ENCODE data around the gene E2F2. TPM values are rescaled to one million over a fixed set of nuclear protein-coding genes. Genes with fewer than 3 reads are reported as not detected.

E2F2 gene
- total and polyA plus RNA-seq, 2 of the 4 experiments (the other 2 are of a cell fraction): 0.36 to 0.51 TPM

- peak overlapping the region; percentile 62 for H2AK5ac ChIP-seq (ENCODE audit: low read depth, low read length)
- H2AFZ ChIP-seq (replicated peaks; ENCODE audit: low read length, poor library complexity): no peak overlapping the region
- no peak overlapping the region for H4K8ac ChIP-seq (ENCODE audit: low read depth in 2 of 2, low read length in 2 of 2)
- H2BK15ac ChIP-seq (ENCODE audit: low read depth, low read length): peak overlapping the region; percentile 94; the same call in 2 of the 3 replicates
- H4K20me1 ChIP-seq (ENCODE audit: insufficient read depth, low read length): no peaks in the 10 kb centered on the region; the same call in 1 of the 2 replicates
- H3K23ac ChIP-seq (ENCODE audit: low read depth, low read length): no peak overlapping the region
- H2BK20ac ChIP-seq (ENCODE audit: low read depth, low read length): peak overlapping the region; percentile 70
- ATAC-seq (ENCODE audit: low read depth): no peak
- intact Hi-C loops (cut with micrococcal nuclease) (no loop called here), in situ Hi-C loops (cut with MboI; ENCODE audit: low sequenced_read_pairs) (no loop called here), dilution Hi-C loops (cut with HindIII; ENCODE audit: low sequenced_read_pairs, unreplicated experiment) (no loop called here)
- no peak overlapping the region for H4K5ac ChIP-seq (ENCODE audit: low read depth, low read length)
- H3K56ac ChIP-seq (ENCODE audit: extremely low read depth, insufficient read depth, low read length): no peak overlapping the region
- WGBS, 2 experiments (ENCODE audit: extremely low coverage in 2 of 2, insufficient read length in 1 of 2): no CpG with 5 or more reads among the region's 2 CpGs
- CTCF ChIA-PET: no interaction called here
- no TSS peak for BruUV-seq (replicated peaks)
- POLR2A ChIA-PET (ENCODE audit: unreplicated experiment): no interaction called here
- no peak overlapping the region for H3K4me2 ChIP-seq (ENCODE audit: low read depth, low read length)
- peaks cover 20% of the 10 kb centered on the region for H3K4me1 ChIP-seq (ENCODE audit: control insufficient read depth, insufficient read depth, low read length)
- H4K91ac ChIP-seq (ENCODE audit: insufficient read depth, low read depth, low read length): 0 out of 2 replicates have a peak overlapping the region, but pooled peaks have one; percentile 24
- DNase-seq: no peak
- H3K4me3 ChIP-seq (ENCODE audit: insufficient read depth, low read depth, low read length): no peak overlapping the region
- H3K27me3 ChIP-seq (ENCODE audit: control insufficient read depth, insufficient read depth, low read length): no peaks in the 10 kb centered on the region
- no peak overlapping the region for H2AK9ac ChIP-seq (replicated peaks; ENCODE audit: low read depth, low read length, poor library complexity)
- H3K9me3 ChIP-seq (ENCODE audit: control insufficient read depth, insufficient read depth, low read length): no peaks in the 10 kb centered on the region; the same call in 1 of the 2 replicates
- H3K14ac ChIP-seq (replicated peaks; ENCODE audit: low read depth, low read length): peak overlapping the region; percentile 9
- peak overlapping the region; percentile 47; the same call in 1 of the 2 replicates for H2BK120ac ChIP-seq (ENCODE audit: low read depth, low read length)
- H3K79me1 ChIP-seq (ENCODE audit: low read depth in 1 of 2, low read length in 2 of 2): peaks cover 9 to 27% of the 10 kb centered on the region in 2 experiments; a peak in 3 of 4 replicates
- no peak overlapping the region for H3K9ac ChIP-seq (ENCODE audit: low read depth, low read length)
- no peak for TF ChIP-seq MAFK (IDR thresholded peaks at IDR 0.05; ENCODE audit: low read depth, low read length)
- no peak for TF ChIP-seq CEBPB (IDR thresholded peaks at IDR 0.05; ENCODE audit: low read depth, low read length)
- no peak for TF ChIP-seq SMC3 (IDR thresholded peaks at IDR 0.05; ENCODE audit: low read depth, low read length)
- no peak for TF ChIP-seq MAZ (IDR thresholded peaks at IDR 0.05; ENCODE audit: borderline replicate concordance, low read depth, low read length)
- TF ChIP-seq, protein P1, sequence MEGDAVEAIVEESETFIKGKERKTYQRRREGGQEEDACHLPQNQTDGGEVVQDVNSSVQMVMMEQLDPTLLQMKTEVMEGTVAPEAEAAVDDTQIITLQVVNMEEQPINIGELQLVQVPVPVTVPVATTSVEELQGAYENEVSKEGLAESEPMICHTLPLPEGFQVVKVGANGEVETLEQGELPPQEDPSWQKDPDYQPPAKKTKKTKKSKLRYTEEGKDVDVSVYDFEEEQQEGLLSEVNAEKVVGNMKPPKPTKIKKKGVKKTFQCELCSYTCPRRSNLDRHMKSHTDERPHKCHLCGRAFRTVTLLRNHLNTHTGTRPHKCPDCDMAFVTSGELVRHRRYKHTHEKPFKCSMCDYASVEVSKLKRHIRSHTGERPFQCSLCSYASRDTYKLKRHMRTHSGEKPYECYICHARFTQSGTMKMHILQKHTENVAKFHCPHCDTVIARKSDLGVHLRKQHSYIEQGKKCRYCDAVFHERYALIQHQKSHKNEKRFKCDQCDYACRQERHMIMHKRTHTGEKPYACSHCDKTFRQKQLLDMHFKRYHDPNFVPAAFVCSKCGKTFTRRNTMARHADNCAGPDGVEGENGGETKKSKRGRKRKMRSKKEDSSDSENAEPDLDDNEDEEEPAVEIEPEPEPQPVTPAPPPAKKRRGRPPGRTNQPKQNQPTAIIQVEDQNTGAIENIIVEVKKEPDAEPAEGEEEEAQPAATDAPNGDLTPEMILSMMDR (conservative IDR thresholded peaks at IDR 0.05; ENCODE audit: low read depth, low read length): no peak
- TF ChIP-seq FOS (IDR thresholded peaks at IDR 0.05; ENCODE audit: low read depth, low read length): no peak
- TF ChIP-seq, protein P2, sequence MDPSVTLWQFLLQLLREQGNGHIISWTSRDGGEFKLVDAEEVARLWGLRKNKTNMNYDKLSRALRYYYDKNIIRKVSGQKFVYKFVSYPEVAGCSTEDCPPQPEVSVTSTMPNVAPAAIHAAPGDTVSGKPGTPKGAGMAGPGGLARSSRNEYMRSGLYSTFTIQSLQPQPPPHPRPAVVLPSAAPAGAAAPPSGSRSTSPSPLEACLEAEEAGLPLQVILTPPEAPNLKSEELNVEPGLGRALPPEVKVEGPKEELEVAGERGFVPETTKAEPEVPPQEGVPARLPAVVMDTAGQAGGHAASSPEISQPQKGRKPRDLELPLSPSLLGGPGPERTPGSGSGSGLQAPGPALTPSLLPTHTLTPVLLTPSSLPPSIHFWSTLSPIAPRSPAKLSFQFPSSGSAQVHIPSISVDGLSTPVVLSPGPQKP (IDR thresholded peaks at IDR 0.05; ENCODE audit: borderline replicate concordance, low read depth, low read length): no peak
- TF ChIP-seq RCOR1 (IDR thresholded peaks at IDR 0.05; ENCODE audit: insufficient replicate concordance, low read length): no peak
- no peak for TF ChIP-seq BHLHE40 (IDR thresholded peaks at IDR 0.05; ENCODE audit: low read depth, low read length)
- TF ChIP-seq USF2 (IDR thresholded peaks at IDR 0.05; ENCODE audit: low read depth, low read length): no peak
- no peak for TF ChIP-seq NFE2L2 (IDR thresholded peaks at IDR 0.05; ENCODE audit: low read depth, low read length)
- TF ChIP-seq POLR2A (IDR thresholded peaks at IDR 0.05; ENCODE audit: low read depth, low read length): no peak
- TF ChIP-seq RAD21 (IDR thresholded peaks at IDR 0.05; ENCODE audit: low read length): no peak
- TF ChIP-seq RFX5 (IDR thresholded peaks at IDR 0.05; ENCODE audit: low read depth, low read length): no peak
- no peak for TF ChIP-seq MXI1 (IDR thresholded peaks at IDR 0.05; ENCODE audit: borderline replicate concordance, low read depth, low read length)
- TF ChIP-seq CHD1 (IDR thresholded peaks at IDR 0.05; ENCODE audit: low read depth, low read length): no peak
- H3K4ac ChIP-seq (ENCODE audit: low read depth, low read length): peak overlapping the region; percentile 99; the same call in 1 of the 2 replicates
- H3K36me3 ChIP-seq (ENCODE audit: control insufficient read depth, insufficient read depth, low read length): no peaks in the 10 kb centered on the region
- no peak overlapping the region for H3K27ac ChIP-seq (ENCODE audit: insufficient read depth, low read length)
- H2BK5ac ChIP-seq (ENCODE audit: low read depth, low read length, poor library complexity, severe bottlenecking): no peak overlapping the region
- peaks cover 19% of the 10 kb centered on the region for H3K9me1 ChIP-seq (ENCODE audit: insufficient read depth, low read length)
- no peak overlapping the region for H3K18ac ChIP-seq (ENCODE audit: low read depth, low read length)
Observed at GRCh38 chr1:23574265-23574754, 43.3 kb upstream of the E2F2 start.

Measured in IMR-90 (cell line).